ENCODE results near the gene OIT3.

OIT3 gene

DNA sequence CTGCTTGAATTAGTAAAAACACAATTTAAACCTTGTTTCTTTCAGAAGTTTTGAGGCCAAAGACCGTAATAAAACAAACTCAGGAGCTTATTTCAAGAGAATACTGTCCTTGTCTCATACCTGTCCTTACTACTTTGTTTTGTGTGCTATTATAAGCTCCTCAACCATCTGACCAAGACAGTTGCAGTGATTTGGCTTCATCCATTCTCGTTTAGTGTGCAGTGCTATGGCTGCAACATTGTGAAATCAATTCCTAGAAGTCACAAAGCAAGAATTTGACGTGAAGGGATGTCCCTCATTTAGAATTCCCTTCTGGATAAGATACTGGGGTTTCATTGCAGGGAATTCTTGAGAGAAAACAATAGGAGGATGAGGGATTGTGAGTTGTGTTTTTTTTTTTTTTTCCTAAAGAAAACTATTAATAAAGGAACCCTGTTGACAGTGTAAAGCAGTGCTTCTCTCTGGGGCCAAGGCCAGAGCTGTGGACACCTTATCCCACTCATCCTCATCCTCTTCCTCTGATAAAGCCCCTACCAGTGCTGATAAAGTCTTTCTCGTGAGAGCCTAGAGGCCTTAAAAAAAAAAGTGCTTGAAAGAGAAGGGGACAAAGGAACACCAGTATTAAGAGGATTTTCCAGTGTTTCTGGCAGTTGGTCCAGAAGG is at the start of gene OIT3:
Gene OIT3, plus strand, starts transcription at position 604 of the 663 bp plus-strand sequence. CDS start 60 bp downstream, outside the sequence.
- Mint-ChIP-seq H3K27me3 (peaks cover 8% of the 10 kb centered on the region), H3K27ac (no peak within 1 kb of the TSS), H3K36me3 (peaks cover 3% of the 10 kb centered on the region), H3K9me3 (no peaks in the 10 kb centered on the region), H3K4me3 (no peak within 1 kb of the TSS), H3K4me1 (no peaks in the 10 kb centered on the region)
- ATAC-seq (ENCODE audit: low read depth) (no peak), DNase-seq (ENCODE audit: low spot score in 2 of 2) (no peak)

DNA sequence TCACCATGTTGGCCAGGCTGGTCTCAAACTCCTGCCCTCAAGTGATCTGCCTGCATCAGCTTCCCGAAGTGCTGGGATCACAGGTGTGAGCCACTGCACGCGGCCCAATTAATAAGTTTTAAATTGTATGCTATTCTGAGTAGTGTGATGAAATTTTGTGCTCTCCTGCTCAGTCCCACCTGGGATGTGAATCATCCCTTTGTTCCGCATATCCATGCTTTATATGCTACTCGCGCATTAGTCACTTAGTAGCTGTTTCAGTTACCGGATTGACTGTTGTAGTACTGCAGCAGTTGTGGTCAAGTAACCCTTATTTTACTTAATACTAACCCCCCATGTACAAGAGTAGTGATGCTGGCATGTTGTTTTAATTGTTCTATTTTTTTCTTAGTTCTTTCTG is 47.3 kb upstream of the OIT3 start:
- peaks cover 5% of the 10 kb centered on the region for H3K9me3 Mint-ChIP-seq
- H3K27ac Mint-ChIP-seq, result no peak overlapping the region
- DNase-seq (ENCODE audit: low spot score in 2 of 2), result no peak
- H3K27me3 Mint-ChIP-seq, result no peaks in the 10 kb centered on the region
- no peak for ATAC-seq (ENCODE audit: low read depth)
- H3K4me1 Mint-ChIP-seq, result no peaks in the 10 kb centered on the region
- no peak overlapping the region for H3K4me3 Mint-ChIP-seq
- peaks cover 14% of the 10 kb centered on the region for H3K36me3 Mint-ChIP-seq

DNA sequence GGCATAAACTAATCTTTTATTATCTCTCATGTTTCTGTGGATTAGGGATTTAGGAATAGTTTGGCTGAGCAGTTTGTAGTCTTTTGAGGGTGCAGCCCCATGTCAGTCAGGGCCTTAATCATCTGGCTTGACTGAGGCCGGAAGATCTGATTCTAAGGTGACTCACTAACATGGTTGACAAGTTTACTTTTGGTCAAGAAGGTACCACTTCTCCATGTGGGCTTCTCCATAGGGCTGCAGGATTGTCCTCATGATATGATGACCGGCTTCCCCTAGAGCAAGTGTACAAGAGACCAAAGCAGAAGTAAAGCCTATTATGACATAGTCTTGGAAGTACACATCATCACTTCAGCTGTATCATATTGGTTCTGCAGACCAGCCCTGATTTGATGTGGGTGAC is 45.9 kb upstream of the OIT3 start:
- no peak overlapping the region for H3K4me3 Mint-ChIP-seq
- no peaks in the 10 kb centered on the region for H3K4me1 Mint-ChIP-seq
- peaks cover 22% of the 10 kb centered on the region for H3K36me3 Mint-ChIP-seq
- DNase-seq (ENCODE audit: low spot score in 2 of 2) (no peak), ATAC-seq (ENCODE audit: low read depth) (no peak)
- peaks cover 6% of the 10 kb centered on the region for H3K9me3 Mint-ChIP-seq
- H3K27ac Mint-ChIP-seq, result no peak overlapping the region
- H3K27me3 Mint-ChIP-seq, result no peaks in the 10 kb centered on the region

DNA sequence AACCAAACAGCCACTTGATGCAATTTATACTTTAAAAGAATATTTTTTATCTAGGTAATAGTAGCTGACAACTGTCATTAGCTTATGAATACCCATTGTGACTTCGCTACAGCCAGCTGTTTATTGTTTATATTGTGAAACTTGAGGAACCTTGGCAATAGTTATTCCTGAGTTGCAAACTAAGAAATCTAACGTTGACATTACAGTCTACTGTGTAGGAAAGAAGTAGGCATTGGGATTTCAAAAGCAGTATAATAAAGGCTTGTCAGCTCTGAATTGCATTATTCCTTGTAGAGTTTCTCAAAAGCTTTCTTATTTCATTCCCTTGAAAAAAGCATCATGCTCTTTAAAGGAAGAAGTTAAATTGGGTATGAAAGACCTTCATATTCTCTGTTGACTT is 42.7 kb upstream of the OIT3 start:
- no peak for ATAC-seq (ENCODE audit: low read depth)
- DNase-seq (ENCODE audit: low spot score in 2 of 2), result no peak
- Mint-ChIP-seq H3K4me3 (no peak overlapping the region), H3K36me3 (peaks cover 22% of the 10 kb centered on the region), H3K4me1 (no peaks in the 10 kb centered on the region), H3K27ac (no peak overlapping the region), H3K9me3 (peaks cover 6% of the 10 kb centered on the region), H3K27me3 (no peaks in the 10 kb centered on the region)

DNA sequence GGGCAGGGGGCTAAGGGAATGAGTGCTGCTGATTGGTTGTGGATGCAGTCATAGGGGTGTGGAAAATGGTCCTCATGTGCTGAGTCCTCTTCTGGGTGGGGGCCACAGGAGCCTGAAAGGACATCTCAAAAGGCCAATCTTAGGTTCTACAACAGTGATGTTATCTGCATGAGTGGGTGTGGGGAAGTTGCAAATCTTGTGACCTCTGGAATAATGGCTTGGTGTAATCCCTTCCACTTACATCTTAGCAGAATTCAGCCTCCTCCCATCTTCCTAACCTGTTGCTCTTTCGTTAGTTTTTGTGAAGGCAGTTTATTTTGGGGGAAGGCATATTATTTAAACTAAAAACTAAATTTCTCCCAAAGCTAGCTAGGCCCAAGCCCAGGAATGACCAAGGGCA is 42.0 kb upstream of the OIT3 start:
- Mint-ChIP-seq H3K4me3 (no peak overlapping the region), H3K27ac (no peak overlapping the region), H3K9me3 (peaks cover 6% of the 10 kb centered on the region), H3K27me3 (no peaks in the 10 kb centered on the region), H3K36me3 (peaks cover 22% of the 10 kb centered on the region), H3K4me1 (no peaks in the 10 kb centered on the region)
- ATAC-seq (ENCODE audit: low read depth) (no peak), DNase-seq (ENCODE audit: low spot score in 2 of 2) (no peak)

DNA sequence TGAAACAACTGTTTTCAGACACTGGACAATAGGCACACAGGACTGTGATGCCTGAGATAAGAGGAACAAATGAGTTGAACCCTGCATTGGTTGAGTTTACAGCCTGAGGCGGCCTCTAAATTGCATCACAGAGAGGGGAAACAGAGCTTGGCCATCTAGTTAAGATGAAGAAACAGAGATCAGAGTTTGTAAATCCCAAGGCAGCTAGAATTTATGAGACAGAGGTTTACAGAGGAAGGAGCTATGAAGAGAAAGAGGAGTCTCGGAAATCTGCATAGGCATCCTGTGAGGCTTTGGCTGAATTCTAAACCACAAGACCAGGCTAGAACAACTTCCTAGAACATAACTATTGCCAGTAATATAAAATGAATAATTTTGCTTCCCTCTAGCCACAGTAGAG is 41.0 kb upstream of the OIT3 start:
- no peaks in the 10 kb centered on the region for H3K27me3 Mint-ChIP-seq
- H3K9me3 Mint-ChIP-seq, result peaks cover 6% of the 10 kb centered on the region
- no peak overlapping the region for H3K4me3 Mint-ChIP-seq
- no peaks in the 10 kb centered on the region for H3K4me1 Mint-ChIP-seq
- peaks cover 22% of the 10 kb centered on the region for H3K36me3 Mint-ChIP-seq
- DNase-seq (ENCODE audit: low spot score in 2 of 2) (no peak), ATAC-seq (ENCODE audit: low read depth) (no peak)
- H3K27ac Mint-ChIP-seq, result no peak overlapping the region

- H3K27ac Mint-ChIP-seq, result no peak overlapping the region
- peaks cover 4% of the 10 kb centered on the region for H3K9me3 Mint-ChIP-seq
Observed at GRCh38 chr10:72855129-72855528, 38.4 kb upstream of the OIT3 start.

DNA sequence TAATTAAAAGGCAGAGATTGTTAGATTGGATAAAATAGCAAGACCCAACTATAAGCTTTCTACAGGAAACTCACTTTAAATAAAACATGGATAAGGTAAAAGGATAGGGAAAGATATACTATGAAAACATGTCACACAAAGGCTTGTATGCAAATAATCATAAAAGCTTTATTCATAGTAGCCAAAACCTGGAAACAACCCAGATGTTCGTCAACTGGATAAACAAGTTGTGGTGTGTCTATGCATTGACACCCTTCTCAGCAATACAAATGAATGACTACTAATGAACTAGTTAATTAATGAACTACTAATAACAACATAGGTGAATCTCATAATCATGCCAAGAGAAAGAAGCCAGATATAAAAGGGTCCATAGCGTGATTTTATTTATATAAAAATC is 37.7 kb upstream of the OIT3 start:
- DNase-seq (ENCODE audit: low spot score in 2 of 2) (no peak), ATAC-seq (ENCODE audit: low read depth) (no peak)
- Mint-ChIP-seq H3K36me3 (peaks cover 15% of the 10 kb centered on the region), H3K27me3 (no peaks in the 10 kb centered on the region), H3K9me3 (peaks cover 2% of the 10 kb centered on the region), H3K4me3 (no peak overlapping the region), H3K4me1 (no peaks in the 10 kb centered on the region), H3K27ac (no peak overlapping the region)

More at GRCh38 chr10:72855129-72855528, 38.4 kb upstream of the OIT3 start:
- ATAC-seq (ENCODE audit: low read depth), result no peak
- no peaks in the 10 kb centered on the region for H3K4me1 Mint-ChIP-seq
- peaks cover 17% of the 10 kb centered on the region for H3K36me3 Mint-ChIP-seq
- no peaks in the 10 kb centered on the region for H3K27me3 Mint-ChIP-seq
- no peak for DNase-seq (ENCODE audit: low spot score in 2 of 2)
- H3K4me3 Mint-ChIP-seq, result no peak overlapping the region

GRCh38 chr10:72858067-72858466 is 35.5 kb upstream of the OIT3 start:
- Mint-ChIP-seq H3K36me3 (peaks cover 7% of the 10 kb centered on the region), H3K9me3 (no peaks in the 10 kb centered on the region), H3K4me1 (no peaks in the 10 kb centered on the region), H3K27ac (no peak overlapping the region), H3K27me3 (no peaks in the 10 kb centered on the region), H3K4me3 (no peak overlapping the region)
- ATAC-seq (ENCODE audit: low read depth) (no peak), DNase-seq (ENCODE audit: low spot score in 2 of 2) (no peak)

DNA sequence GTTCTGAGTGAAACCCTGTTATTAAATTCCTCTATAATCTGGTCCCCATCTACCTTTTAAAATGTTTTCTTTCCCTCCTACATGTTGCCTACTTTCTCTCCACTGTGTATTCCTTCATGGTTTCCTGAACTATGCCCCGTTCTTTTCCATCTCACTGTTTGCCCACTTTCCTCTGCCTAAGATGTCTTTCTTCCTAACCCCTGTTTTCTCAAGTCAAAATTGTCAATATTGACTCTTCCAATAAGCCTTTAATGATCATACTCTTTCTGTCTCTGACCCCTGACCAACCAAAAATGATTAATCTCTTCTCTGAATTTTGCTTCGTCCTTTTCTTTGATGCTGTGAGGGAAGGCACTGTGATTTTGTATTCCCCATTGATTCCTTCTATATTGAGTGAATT is 30.6 kb upstream of the OIT3 start:
- H3K9me3 Mint-ChIP-seq, result no peaks in the 10 kb centered on the region
- no peaks in the 10 kb centered on the region for H3K4me1 Mint-ChIP-seq
- peaks cover 12% of the 10 kb centered on the region for H3K36me3 Mint-ChIP-seq
- no peak overlapping the region for H3K27ac Mint-ChIP-seq
- ATAC-seq (ENCODE audit: low read depth) (no peak), DNase-seq (ENCODE audit: low spot score in 2 of 2) (no peak)
- no peaks in the 10 kb centered on the region for H3K27me3 Mint-ChIP-seq
- no peak overlapping the region for H3K4me3 Mint-ChIP-seq

GRCh38 chr10:72875250-72876055 is 18.1 kb upstream of the OIT3 start:
- H3K36me3 Mint-ChIP-seq, result peaks cover 15% of the 10 kb centered on the region
- H3K4me1 Mint-ChIP-seq, result peaks cover 5% of the 10 kb centered on the region
- DNase-seq (ENCODE audit: low spot score in 2 of 2), result peak in 1 of 2 donors; percentile 3
- H3K9me3 Mint-ChIP-seq, result peaks cover 2% of the 10 kb centered on the region
- H3K4me3 Mint-ChIP-seq, result no peak overlapping the region
- no peak overlapping the region for H3K27ac Mint-ChIP-seq
- H3K27me3 Mint-ChIP-seq, result no peaks in the 10 kb centered on the region
- no peak for ATAC-seq (ENCODE audit: low read depth)

DNA sequence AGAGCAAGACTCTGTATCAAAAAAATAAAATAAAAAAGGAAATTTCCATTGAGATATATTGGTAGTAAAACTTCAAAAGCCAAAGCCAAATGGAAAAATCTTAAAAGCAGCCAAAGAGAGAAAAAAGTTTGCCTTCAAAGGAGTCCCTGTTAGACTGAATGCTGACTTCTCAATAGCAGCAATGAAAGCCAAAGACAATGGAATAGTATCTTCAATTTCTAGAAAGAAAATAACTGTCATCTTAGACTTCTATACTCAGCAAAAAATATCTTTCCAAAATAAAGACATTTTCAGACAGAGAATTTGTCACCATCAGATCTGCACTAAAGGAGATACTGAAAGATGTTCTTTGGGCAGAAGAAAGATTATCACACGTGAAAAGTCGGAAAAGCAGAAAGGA is 14.3 kb upstream of the OIT3 start:
- Mint-ChIP-seq H3K4me3 (no peak overlapping the region), H3K36me3 (peaks cover 35% of the 10 kb centered on the region), H3K9me3 (peaks cover 7% of the 10 kb centered on the region), H3K27ac (no peak overlapping the region), H3K27me3 (no peaks in the 10 kb centered on the region), H3K4me1 (peaks cover 5% of the 10 kb centered on the region)
- ATAC-seq (ENCODE audit: low read depth) (no peak), DNase-seq (ENCODE audit: low spot score in 2 of 2) (no peak)

DNA sequence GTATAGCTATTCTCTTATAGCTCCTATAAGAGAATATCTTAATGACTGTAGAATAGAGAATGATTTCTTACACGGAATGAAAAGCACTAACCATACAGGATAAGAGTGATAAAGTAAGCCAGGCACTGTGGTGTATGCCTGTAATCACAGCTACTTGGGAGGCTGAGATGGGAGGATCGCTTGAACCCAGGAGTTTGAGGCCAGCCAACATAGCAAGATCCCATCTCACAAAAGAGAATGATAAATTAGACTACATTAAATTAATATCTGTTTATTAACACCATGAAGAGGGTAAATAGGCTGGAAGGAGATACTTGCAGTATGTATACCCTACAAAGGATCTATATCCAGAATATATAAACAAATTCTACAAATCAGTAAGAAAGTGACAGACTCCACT is 12.2 kb upstream of the OIT3 start:
- DNase-seq (ENCODE audit: low spot score in 2 of 2), result no peak
- H3K27ac Mint-ChIP-seq, result no peak overlapping the region
- peaks cover 44% of the 10 kb centered on the region for H3K36me3 Mint-ChIP-seq
- no peak overlapping the region for H3K4me3 Mint-ChIP-seq
- H3K9me3 Mint-ChIP-seq, result peaks cover 7% of the 10 kb centered on the region
- peaks cover 4% of the 10 kb centered on the region for H3K4me1 Mint-ChIP-seq
- no peak for ATAC-seq (ENCODE audit: low read depth)
- H3K27me3 Mint-ChIP-seq, result no peaks in the 10 kb centered on the region

- H3K27ac Mint-ChIP-seq, result no peak overlapping the region
Observed at GRCh38 chr10:72883861-72884260, 9.7 kb upstream of the OIT3 start.

DNA sequence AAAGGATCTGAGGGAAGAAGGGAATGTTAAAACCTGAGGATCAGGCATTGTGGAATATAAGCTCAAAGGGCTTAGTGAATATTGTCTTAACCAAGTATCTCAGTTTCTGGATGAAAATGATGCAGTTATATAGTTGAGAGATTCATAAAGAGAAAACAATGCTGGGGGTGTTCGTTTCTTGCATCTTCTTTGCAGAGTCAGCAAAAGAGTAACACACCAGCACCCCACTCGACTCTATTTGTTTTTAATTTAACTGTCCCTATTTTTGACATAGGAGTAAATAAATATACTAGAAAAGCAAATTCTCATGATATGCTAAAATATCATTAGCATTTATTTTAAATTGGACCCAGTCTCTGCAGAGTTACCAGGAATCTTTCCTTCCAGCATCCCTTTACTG is 7.6 kb upstream of the OIT3 start:
- H3K4me3 Mint-ChIP-seq, result no peak overlapping the region
- H3K9me3 Mint-ChIP-seq, result peaks cover 4% of the 10 kb centered on the region
- no peak overlapping the region for H3K27ac Mint-ChIP-seq
- peaks cover 3% of the 10 kb centered on the region for H3K27me3 Mint-ChIP-seq
- H3K36me3 Mint-ChIP-seq, result peaks cover 40% of the 10 kb centered on the region
- peaks cover 6% of the 10 kb centered on the region for H3K4me1 Mint-ChIP-seq
- no peak for ATAC-seq (ENCODE audit: low read depth)
- DNase-seq (ENCODE audit: low spot score in 2 of 2), result no peak

More at GRCh38 chr10:72883861-72884260, 9.7 kb upstream of the OIT3 start:
- H3K27me3 Mint-ChIP-seq, result no peaks in the 10 kb centered on the region
- DNase-seq (ENCODE audit: low spot score in 2 of 2) (no peak), ATAC-seq (ENCODE audit: low read depth) (no peak)
- H3K4me3 Mint-ChIP-seq, result no peak overlapping the region
- H3K36me3 Mint-ChIP-seq, result peaks cover 44% of the 10 kb centered on the region
- H3K4me1 Mint-ChIP-seq, result peaks cover 6% of the 10 kb centered on the region
- peaks cover 7% of the 10 kb centered on the region for H3K9me3 Mint-ChIP-seq

All from memory B cell (primary cell).